HG03196 (cell line): ENCODE measurements around the gene SCYL1.
A peak's percentile ranks its signal among the peaks of the same experiment; 100 is the strongest.

Source experiments
- ATAC-seq: cut with Tn5 transposase; IDR thresholded peaks from one replicate; pipeline ENCODE4 v1.9.1; 2021; ENCODE audit not compliant: unreplicated experiment

The SCYL1 gene

GRCh38 chr11:65492637-65493366, 32.1 kb upstream of the SCYL1 start:
- ATAC-seq: no peak

GRCh38 chr11:65493367-65494176, 31.3 kb upstream of the SCYL1 start:
- no peak for ATAC-seq

GRCh38 chr11:65496304-65497140, 28.4 kb upstream of the SCYL1 start:
- ATAC-seq: peak; percentile 2

- ATAC-seq: peak; percentile 55
Measured at GRCh38 chr11:65497141-65498041, 27.5 kb upstream of the SCYL1 start.

GRCh38 chr11:65498042-65498726, 26.7 kb upstream of the SCYL1 start:
- no peak for ATAC-seq

- no peak for ATAC-seq
Measured at GRCh38 chr11:65498727-65498976, 26.2 kb upstream of the SCYL1 start.

- ATAC-seq: peak; percentile 41
Measured at GRCh38 chr11:65498977-65499712, 25.7 kb upstream of the SCYL1 start, which contains the start of gene MALAT1. Gene MALAT1 (plus strand): TSS chr11:65499045.

GRCh38 chr11:65499713-65500386, 25.0 kb upstream of the SCYL1 start:
- no peak for ATAC-seq

- ATAC-seq: no peak
Measured at GRCh38 chr11:65500387-65501185, 24.3 kb upstream of the SCYL1 start.

- no peak for ATAC-seq
Measured at GRCh38 chr11:65501186-65501471, 23.8 kb upstream of the SCYL1 start.

GRCh38 chr11:65501472-65502273, 23.2 kb upstream of the SCYL1 start:
- ATAC-seq: no peak

GRCh38 chr11:65502274-65502554, 22.7 kb upstream of the SCYL1 start:
- ATAC-seq: no peak

GRCh38 chr11:65502555-65503367, 22.1 kb upstream of the SCYL1 start:
- ATAC-seq: no peak

- no peak for ATAC-seq
Measured at GRCh38 chr11:65503368-65503948, 21.4 kb upstream of the SCYL1 start.

GRCh38 chr11:65503949-65504673, 20.8 kb upstream of the SCYL1 start:
- no peak for ATAC-seq
